ENCODE results near the gene SHOX.

SHOX gene

DNA sequence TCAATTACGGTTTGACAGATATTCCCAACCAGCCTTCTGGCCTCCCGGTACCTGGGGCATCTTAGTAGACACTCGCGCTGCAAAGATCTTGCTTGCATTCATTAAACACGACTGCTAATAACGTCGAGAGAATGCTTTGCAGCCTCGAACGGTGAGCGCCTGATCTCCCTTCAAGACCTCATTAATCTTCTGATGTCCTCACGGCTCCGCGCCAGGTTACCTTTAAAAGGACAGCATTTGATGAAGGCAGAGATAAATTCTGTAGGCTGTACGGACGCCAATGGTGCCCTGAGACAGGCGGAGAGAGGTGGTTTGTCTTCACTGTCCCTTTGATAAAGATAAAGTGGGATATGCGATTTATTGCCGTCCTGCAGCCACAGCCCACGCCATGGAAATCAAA is 64.2 kb downstream of the SHOX start:
- DNase-seq (ENCODE audit: extremely low read depth, low read depth): no peak
- TF ChIP-seq, protein P1, sequence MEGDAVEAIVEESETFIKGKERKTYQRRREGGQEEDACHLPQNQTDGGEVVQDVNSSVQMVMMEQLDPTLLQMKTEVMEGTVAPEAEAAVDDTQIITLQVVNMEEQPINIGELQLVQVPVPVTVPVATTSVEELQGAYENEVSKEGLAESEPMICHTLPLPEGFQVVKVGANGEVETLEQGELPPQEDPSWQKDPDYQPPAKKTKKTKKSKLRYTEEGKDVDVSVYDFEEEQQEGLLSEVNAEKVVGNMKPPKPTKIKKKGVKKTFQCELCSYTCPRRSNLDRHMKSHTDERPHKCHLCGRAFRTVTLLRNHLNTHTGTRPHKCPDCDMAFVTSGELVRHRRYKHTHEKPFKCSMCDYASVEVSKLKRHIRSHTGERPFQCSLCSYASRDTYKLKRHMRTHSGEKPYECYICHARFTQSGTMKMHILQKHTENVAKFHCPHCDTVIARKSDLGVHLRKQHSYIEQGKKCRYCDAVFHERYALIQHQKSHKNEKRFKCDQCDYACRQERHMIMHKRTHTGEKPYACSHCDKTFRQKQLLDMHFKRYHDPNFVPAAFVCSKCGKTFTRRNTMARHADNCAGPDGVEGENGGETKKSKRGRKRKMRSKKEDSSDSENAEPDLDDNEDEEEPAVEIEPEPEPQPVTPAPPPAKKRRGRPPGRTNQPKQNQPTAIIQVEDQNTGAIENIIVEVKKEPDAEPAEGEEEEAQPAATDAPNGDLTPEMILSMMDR (IDR thresholded peaks at IDR 0.05; ENCODE audit: low read depth, low read length): no peak

DNA sequence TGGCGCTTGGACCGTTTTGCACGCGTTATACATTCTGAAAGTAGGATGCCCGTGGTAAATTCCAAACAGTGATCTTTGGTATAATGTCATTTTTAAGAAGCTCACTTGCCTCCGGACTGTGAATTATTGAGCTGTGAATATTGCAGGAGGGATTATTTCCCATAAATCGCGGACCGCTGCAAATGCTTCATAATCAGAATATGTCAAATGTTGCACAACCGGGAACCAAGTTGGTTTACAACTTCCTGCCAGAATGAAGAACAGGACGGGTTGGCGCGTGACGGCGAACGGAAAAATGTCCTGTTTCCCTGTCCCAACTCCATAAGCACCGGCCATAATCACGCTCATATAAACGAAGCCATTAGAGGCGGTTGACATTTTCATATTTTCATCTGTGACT is 67.6 kb downstream of the SHOX start:
- DNase-seq (ENCODE audit: extremely low read depth, low read depth): no peak
- TF ChIP-seq, protein P1 (IDR thresholded peaks at IDR 0.05; ENCODE audit: low read depth, low read length): no peak

DNA sequence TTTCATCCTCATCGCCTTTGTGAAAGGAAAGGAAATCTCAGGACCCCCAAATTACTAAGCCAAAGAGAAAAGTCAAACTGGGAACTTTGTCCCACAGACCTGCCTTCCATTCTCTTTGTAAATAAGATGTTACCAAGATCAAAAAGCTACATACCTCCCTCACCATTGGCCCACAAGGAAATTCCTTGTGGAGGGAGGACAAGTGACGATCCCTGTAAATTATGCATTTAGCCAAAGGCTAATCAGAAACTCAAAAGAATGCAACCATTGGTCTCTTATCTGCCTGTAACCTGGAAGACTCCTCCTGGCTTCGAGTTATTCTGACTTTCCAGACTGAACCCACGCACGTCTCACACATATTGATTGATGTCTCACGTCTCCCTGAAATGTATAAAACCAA is 70.3 kb downstream of the SHOX start:
- DNase-seq (ENCODE audit: extremely low read depth, low read depth): no peak
- TF ChIP-seq, protein P1 (IDR thresholded peaks at IDR 0.05; ENCODE audit: low read depth, low read length): no peak

DNA sequence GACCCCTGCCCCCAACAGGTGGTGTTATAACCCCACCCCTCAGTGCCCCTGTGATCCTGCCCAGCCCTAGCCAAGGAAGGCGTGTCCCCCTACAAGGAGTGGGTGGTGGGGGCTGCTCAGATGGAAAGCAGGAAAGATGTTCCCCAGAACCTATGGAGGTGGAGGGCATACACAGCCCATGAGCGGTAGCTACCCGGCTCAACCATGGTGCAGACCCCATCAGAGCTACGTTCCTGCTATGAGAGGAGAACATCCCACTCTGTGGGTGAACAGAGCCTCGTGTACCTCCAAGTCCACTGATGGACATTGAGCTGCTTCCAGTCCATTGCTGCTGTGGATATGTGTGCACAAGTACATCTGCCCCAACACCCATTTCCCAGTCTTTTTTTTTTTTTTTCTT is 71.1 kb downstream of the SHOX start:
- DNase-seq (ENCODE audit: extremely low read depth, low read depth): no peak
- TF ChIP-seq, protein P1 (IDR thresholded peaks at IDR 0.05; ENCODE audit: low read depth, low read length): no peak

DNA sequence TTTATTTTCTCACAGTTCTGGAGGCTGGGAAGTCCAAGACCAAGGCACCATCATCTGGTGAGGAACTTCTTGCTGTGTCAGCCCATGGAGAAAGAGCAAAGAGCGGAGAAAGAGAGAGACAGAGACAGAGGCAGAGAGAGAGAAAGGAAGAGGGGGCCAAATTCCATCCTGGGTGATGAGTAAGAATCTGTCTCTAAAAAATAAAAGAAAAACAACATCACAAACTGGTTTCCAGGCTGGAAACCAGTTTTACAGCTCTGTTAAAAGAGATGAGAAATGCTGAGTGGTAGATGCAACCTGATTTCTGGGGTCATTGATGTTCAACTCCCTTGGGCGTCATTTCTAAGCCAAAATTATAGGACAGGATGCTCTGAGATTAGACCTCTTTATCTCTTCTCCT is 72.9 kb downstream of the SHOX start:
- TF ChIP-seq, protein P1 (IDR thresholded peaks at IDR 0.05; ENCODE audit: low read depth, low read length): no peak
- no peak for DNase-seq (ENCODE audit: extremely low read depth, low read depth)

DNA sequence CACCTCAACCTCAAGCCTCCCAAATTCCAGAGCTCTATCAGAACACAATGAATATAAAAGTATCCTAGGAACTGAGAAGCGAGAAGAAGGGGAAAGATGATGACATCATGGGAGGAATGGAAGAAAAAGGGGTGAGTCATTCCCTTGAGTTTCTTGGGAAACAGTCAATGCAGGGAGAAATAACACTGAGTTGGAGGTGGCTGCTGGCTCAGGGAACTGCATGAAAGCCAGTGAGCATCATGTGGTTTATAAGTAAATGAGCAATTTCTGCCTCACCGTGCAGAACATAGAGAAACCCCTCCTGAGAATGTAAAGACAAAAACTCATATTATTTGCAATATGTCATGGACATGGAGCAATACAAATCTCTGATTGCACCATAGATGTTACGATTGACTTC is 73.3 kb downstream of the SHOX start:
- TF ChIP-seq, protein P1 (IDR thresholded peaks at IDR 0.05; ENCODE audit: low read depth, low read length): no peak
- DNase-seq (ENCODE audit: extremely low read depth, low read depth): no peak
